Vagina (tissue), 2 donors: ENCODE measurements around the gene TEX44. TPM values are rescaled to one million over a fixed set of nuclear protein-coding genes. Genes with fewer than 3 reads are reported as not detected.

Experiments used
- DNase-seq, 2 donors: peaks; one replicate each; pipeline ENCODE4 v3.0.0-alpha.2; 2017; ENCODE audit errors: extremely low spot score in 2 of 2
- H3K27ac ChIP-seq: fragments of 200-600 bp; sonication (generic); one replicate; pipeline ENCODE4 v1.5.1; 2019
- H3K27me3 ChIP-seq: fragments of 200-600 bp; sonication (generic); one replicate; pipeline ENCODE4 v1.5.1; 2019
- H3K36me3 ChIP-seq, 2 donors: fragments of 200-600 bp; sonication (generic); one replicate each; pipeline ENCODE4 v1.5.1; 2017 to 2019
- H3K4me1 ChIP-seq: fragments of 200-600 bp; sonication (generic); one replicate; pipeline ENCODE4 v1.5.1; 2019
- H3K4me3 ChIP-seq, 2 donors: fragments of 200-600 bp; sonication (generic); 1 replicate in 1 of 2; 2 replicates in 1 of 2; pipeline ENCODE4 v1.5.1; 2016 to 2019
- H3K9me3 ChIP-seq: fragments of 200-600 bp; sonication (generic); one replicate; pipeline ENCODE4 v1.5.1; 2019
- POLR2A ChIP-seq, 2 donors: fragments of 450-650 bp; IDR thresholded peaks; one replicate each; pipeline ENCODE4 v1.6.1; 2017; ENCODE audit warnings: antibody characterized with exemption in 2 of 2, mild to moderate bottlenecking in 2 of 2, moderate library complexity in 2 of 2
- POLR2AphosphoS5 ChIP-seq, 2 donors: sonication (generic); formaldehyde crosslinking; IDR thresholded peaks; one replicate each; pipeline ENCODE4 v1.9.0; 2017; ENCODE audit warnings: antibody characterized with exemption in 2 of 2, mild to moderate bottlenecking in 2 of 2, low read depth in 1 of 2; ENCODE audit not compliant: insufficient read depth in 1 of 2
- intact Hi-C: fragments of 100-400 bp; cut with DNase I; formaldehyde crosslinking; loops from one replicate; pipeline ENCODE4 v1.15.1; 2023
- total RNA-seq: library from RNA; depleted of rRNA; stranded (reverse); fragments of >200 nt; gene quantifications from one replicate; pipeline ENCODE4 v1.2.3, GENCODE V29; 2016
- TF ChIP-seq, protein P1 (sequence below), 3 experiments: fragments of 450-650 bp in 2 of 3; fragments of 200-600 bp in 1 of 3; sonication (generic) in 1 of 3; IDR thresholded peaks; one replicate each; pipeline ENCODE4 v1.5.1; 2017 to 2019; ENCODE audit warnings: antibody characterized with exemption in 3 of 3, mild to moderate bottlenecking in 2 of 3, moderate library complexity in 2 of 3

Gene TEX44
- total RNA-seq, 1 donor from 2014 or later = not detected

DNA sequence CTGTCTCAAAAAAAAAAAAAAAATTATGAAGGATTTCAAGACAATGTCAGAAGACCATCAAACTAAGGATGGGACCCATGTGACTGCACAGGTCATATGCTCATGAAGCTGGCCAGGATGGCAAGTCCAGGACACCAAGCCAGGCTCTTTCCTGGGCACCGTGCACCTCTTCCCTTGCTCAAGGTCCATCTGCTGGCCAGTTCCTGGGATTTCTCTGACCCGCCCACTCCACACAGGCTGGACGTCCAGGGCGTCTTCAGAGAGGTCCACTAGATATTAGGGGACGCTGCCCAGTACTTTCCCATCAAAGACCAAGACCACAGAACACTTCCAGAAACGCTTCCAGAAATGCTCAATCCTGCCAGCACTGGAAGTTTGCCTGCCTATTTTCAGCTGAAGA is 14.3 kb downstream of the TEX44 start:
- no peak for DNase-seq
- no peak overlapping the region for H3K4me3 ChIP-seq
- no peaks in the 10 kb centered on the region for H3K9me3 ChIP-seq
- peaks cover 33% of the 10 kb centered on the region for H3K4me1 ChIP-seq
- no peaks in the 10 kb centered on the region for H3K36me3 ChIP-seq
- no peaks in the 10 kb centered on the region for H3K27me3 ChIP-seq
- H3K27ac ChIP-seq = no peak overlapping the region
- TF ChIP-seq, protein P1, sequence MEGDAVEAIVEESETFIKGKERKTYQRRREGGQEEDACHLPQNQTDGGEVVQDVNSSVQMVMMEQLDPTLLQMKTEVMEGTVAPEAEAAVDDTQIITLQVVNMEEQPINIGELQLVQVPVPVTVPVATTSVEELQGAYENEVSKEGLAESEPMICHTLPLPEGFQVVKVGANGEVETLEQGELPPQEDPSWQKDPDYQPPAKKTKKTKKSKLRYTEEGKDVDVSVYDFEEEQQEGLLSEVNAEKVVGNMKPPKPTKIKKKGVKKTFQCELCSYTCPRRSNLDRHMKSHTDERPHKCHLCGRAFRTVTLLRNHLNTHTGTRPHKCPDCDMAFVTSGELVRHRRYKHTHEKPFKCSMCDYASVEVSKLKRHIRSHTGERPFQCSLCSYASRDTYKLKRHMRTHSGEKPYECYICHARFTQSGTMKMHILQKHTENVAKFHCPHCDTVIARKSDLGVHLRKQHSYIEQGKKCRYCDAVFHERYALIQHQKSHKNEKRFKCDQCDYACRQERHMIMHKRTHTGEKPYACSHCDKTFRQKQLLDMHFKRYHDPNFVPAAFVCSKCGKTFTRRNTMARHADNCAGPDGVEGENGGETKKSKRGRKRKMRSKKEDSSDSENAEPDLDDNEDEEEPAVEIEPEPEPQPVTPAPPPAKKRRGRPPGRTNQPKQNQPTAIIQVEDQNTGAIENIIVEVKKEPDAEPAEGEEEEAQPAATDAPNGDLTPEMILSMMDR (IDR thresholded peaks at IDR 0.05) = no peak
- TF ChIP-seq POLR2A (IDR thresholded peaks at IDR 0.05) = no peak
- no peak for TF ChIP-seq POLR2AphosphoS5 (IDR thresholded peaks at IDR 0.05; ENCODE audit: insufficient read depth in 1 of 2, low read depth in 1 of 2)
- intact Hi-C loops = no loop called here

- peak in 1 of 2 donors; percentile 8 for TF ChIP-seq POLR2AphosphoS5 (IDR thresholded peaks at IDR 0.05; ENCODE audit: insufficient read depth in 1 of 2, low read depth in 1 of 2)
- no peak for TF ChIP-seq POLR2A (IDR thresholded peaks at IDR 0.05)
- TF ChIP-seq, protein P1 (IDR thresholded peaks at IDR 0.05) = peak in 1 of 3 experiments; percentile 25
These were observed 18.8 kb downstream of the TEX44 start for GRCh38 chr2:231611273-231612108.

DNA sequence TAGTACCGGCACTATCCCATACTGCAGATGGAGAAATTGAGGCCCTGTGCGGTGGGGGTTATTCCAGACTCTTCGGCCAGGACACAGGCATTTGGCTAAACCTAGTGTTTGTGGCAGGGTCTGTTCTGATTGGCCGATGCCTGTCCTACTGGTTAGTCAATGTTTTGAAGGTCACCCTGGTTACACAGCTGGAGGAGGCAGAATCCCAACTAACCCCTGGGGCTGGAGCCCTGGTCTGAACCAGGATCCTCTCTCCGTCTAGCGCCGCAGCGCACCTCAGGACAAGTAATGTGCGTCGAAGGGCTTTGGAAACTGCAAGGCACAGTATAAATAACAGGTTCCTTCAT is 19.4 kb downstream of the TEX44 start:
- no peak for DNase-seq
- Histone ChIP-seq H3K27me3 (no peaks in the 10 kb centered on the region), H3K4me1 (peaks cover 40% of the 10 kb centered on the region), H3K27ac (peak overlapping the region; percentile 92), H3K4me3 (peak overlapping the region in 1 of 2 donors; percentile 20), H3K36me3 (no peaks in the 10 kb centered on the region), H3K9me3 (no peaks in the 10 kb centered on the region)
- no peak for TF ChIP-seq POLR2A (IDR thresholded peaks at IDR 0.05)
- TF ChIP-seq POLR2AphosphoS5 (IDR thresholded peaks at IDR 0.05; ENCODE audit: insufficient read depth in 1 of 2, low read depth in 1 of 2) = no peak
- TF ChIP-seq, protein P1 (IDR thresholded peaks at IDR 0.05) = no peak
- intact Hi-C loops = loop anchor here (2.0 to 5.0 kb wide), 4 partner anchors 55 to 1085 kb away; partner anchors contain the start of gene GIGYF2

More at GRCh38 chr2:231611273-231612108, 18.8 kb downstream of the TEX44 start:
- H3K36me3 ChIP-seq = no peaks in the 10 kb centered on the region
- peak overlapping the region in 1 of 2 donors; percentile 20 for H3K4me3 ChIP-seq
- peaks cover 40% of the 10 kb centered on the region for H3K4me1 ChIP-seq
- peak in 1 of 2 donors; percentile 97 for DNase-seq
- H3K27ac ChIP-seq = peak overlapping the region; percentile 92
- intact Hi-C loops = loop anchor here (2.0 to 5.0 kb wide), 4 partner anchors 55 to 1086 kb away; partner anchors contain the start of gene GIGYF2
- H3K9me3 ChIP-seq = no peaks in the 10 kb centered on the region
- H3K27me3 ChIP-seq = no peaks in the 10 kb centered on the region

DNA sequence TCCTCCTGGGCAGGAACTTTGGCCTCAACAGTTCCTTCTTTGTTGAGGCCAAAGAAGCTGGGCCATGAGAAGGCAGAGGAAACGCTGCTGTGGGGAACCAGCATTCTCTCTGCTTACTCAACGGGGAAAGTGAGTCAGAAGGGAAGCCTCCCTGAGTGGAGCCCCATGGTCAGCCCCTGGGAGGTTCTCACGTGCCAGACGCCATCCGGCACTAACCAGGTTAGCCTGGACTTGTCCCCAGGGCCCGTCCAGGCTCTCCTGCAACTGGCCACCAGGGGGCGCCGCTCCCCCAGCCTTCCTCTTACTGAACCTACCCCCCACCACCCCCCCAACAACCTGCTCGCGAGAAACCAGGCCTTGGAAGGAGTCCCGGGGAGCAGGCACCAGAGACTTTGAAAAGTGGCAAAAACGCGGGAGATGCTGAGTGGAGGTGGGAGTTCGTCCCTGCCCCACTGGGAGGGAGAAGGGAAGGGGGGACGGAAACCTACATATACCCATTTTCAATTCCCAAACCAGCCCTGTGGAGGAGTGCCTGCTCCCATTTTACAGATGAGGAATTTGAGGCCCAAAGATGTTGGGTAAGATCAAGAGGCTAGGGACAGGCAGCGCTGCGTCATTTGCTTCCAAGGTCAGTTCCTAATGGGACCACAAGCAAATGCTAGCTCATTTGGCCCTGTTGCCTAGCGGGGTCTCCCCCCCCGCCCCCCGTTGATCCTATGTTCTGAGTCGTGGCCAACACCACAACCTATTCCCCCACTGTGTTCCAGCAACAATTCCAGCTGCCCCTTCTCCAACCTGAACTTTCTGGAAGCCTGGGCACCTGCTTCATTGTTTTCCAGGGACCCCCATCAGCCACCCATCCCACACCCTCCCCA is 20.0 kb downstream of the TEX44 start:
- Histone ChIP-seq H3K27me3 (no peaks in the 10 kb centered on the region), H3K27ac (peak overlapping the region; percentile 92), H3K4me3 (peak overlapping the region in 1 of 2 donors; percentile 53), H3K36me3 (no peaks in the 10 kb centered on the region), H3K9me3 (no peaks in the 10 kb centered on the region), H3K4me1 (peaks cover 40% of the 10 kb centered on the region)
- TF ChIP-seq POLR2A (IDR thresholded peaks at IDR 0.05) (no peak), POLR2AphosphoS5 (IDR thresholded peaks at IDR 0.05; ENCODE audit: insufficient read depth in 1 of 2, low read depth in 1 of 2) (peak; percentile 75 to 83)
- TF ChIP-seq, protein P1 (IDR thresholded peaks at IDR 0.05) = peak; percentile 91 to 95 (median 94)
- peak in 1 of 2 donors; percentile 97 for DNase-seq
- intact Hi-C loops = loop anchor here (2.0 to 5.0 kb wide), 4 partner anchors 54 to 1085 kb away; partner anchors contain the start of gene GIGYF2
